Right lobe of liver (tissue), 4 donors: Measurements from ENCODE around the gene OR52I2.

Source experiments
- CTCF ChIP-seq, 4 donors: fragments of 200-600 bp in 3 of 4; fragments of 450-650 bp in 1 of 4; IDR thresholded peaks; one replicate each; pipeline versions ENCODE4 v1.5.1 to v1.8.0; 2016 to 2022; ENCODE audit warnings: antibody characterized with exemption in 4 of 4, mild to moderate bottlenecking in 2 of 4
- POLR2A ChIP-seq: fragments of 450-650 bp; IDR thresholded peaks from one replicate; pipeline ENCODE4 v1.6.1; 2017; ENCODE audit warnings: antibody characterized with exemption, mild to moderate bottlenecking
- donor health status: DM: no; HTN: no; CAD: no.
- donor health status: DM: no; HTN: no; CAD: no.
- donor health status: DM: no; HTN: yes; CAD: no.

- TF ChIP-seq CTCF (IDR thresholded peaks at IDR 0.05) (no peak), POLR2A (no peak)
These were observed 30.4 kb downstream of the OR52I2 start for GRCh38 chr11:4611986-4612385.
